ENCODE measurements around the gene DSE. TPM values are rescaled to one million over a fixed set of nuclear protein-coding genes. Genes with fewer than 3 reads are reported as not detected.
"Not testable (repeated sequence)": the region's sequence is repeated elsewhere in the genome, so short reads cannot be mapped to it uniquely, and the experiment has no call there.

The DSE gene
- total RNA-seq, 2 donors from 2014 or later = 5.0 to 9.3 TPM

DNA sequence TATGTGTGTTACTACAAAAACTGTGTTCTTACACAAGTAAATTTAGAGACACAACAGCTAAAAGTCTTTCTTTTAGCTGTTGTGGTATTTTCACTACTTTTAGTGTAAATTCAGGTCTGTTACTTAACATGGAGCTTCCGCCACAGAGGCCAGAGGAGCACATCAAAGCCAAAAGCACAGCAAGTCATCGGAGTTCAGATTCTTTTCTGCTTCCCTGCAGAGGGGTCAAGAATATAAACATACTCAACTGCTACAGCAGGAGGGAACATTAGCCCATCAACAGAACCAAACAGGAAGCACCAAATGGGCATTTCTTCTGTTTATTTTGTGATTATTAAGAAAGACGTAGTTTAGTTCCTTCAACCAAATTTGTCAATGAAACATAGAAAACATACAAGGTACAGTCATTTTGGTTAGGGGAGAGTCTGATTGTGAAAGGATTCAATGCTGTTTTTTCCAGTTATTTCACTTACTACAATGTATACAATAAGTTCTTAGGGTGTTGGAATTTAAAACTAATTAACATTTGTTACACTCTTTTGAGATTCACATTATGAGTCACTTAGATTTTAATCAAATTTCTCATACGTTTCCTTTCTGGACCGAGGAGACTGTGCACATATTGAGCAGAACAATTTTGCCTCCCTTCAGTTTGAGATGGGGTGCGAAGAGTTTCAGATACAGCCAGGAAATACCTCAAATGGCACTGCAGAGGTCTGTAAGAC is 42.8 kb upstream of the DSE start:
- Histone ChIP-seq H3K4me3 (no peak overlapping the region), H3K36me3 (no peaks in the 10 kb centered on the region), H3K4me1 (no peaks in the 10 kb centered on the region), H3K27ac (no peak overlapping the region), H3K27me3 (no peaks in the 10 kb centered on the region), H3K9ac (ENCODE audit: low read depth in 2 of 2, low read length in 2 of 2) (no peak overlapping the region), H3K9me3 (no peaks in the 10 kb centered on the region)
- intact Hi-C loops (cut with DNase I) = no loop called here
- TF ChIP-seq, protein P1, sequence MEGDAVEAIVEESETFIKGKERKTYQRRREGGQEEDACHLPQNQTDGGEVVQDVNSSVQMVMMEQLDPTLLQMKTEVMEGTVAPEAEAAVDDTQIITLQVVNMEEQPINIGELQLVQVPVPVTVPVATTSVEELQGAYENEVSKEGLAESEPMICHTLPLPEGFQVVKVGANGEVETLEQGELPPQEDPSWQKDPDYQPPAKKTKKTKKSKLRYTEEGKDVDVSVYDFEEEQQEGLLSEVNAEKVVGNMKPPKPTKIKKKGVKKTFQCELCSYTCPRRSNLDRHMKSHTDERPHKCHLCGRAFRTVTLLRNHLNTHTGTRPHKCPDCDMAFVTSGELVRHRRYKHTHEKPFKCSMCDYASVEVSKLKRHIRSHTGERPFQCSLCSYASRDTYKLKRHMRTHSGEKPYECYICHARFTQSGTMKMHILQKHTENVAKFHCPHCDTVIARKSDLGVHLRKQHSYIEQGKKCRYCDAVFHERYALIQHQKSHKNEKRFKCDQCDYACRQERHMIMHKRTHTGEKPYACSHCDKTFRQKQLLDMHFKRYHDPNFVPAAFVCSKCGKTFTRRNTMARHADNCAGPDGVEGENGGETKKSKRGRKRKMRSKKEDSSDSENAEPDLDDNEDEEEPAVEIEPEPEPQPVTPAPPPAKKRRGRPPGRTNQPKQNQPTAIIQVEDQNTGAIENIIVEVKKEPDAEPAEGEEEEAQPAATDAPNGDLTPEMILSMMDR (IDR thresholded peaks at IDR 0.05) = no peak
- no peak for DNase-seq

DNA sequence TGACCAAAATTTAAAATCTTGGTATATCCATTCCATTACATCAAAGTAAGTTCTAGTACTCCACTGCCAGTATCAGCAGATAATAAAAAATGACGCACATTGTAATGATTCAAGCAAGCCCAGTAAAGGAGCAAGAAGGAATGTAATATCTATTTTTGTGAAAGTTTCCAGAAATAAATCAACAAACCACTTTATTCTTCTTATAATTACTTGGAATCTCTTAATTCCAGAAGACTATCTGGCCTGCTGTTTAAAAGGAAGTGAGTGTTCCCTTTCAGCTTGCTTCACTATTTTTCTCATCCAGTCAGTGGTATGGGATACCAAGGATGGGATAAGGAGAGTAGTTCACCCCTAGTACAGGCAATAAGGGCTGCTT is 42.2 kb upstream of the DSE start:
- Histone ChIP-seq H3K9ac (ENCODE audit: low read depth in 2 of 2, low read length in 2 of 2) (no peak overlapping the region), H3K27ac (no peak overlapping the region), H3K4me1 (no peaks in the 10 kb centered on the region), H3K9me3 (no peaks in the 10 kb centered on the region), H3K36me3 (no peaks in the 10 kb centered on the region), H3K27me3 (no peaks in the 10 kb centered on the region), H3K4me3 (no peak overlapping the region)
- DNase-seq = no peak
- intact Hi-C loops (cut with DNase I) = no loop called here
- TF ChIP-seq, protein P1 (IDR thresholded peaks at IDR 0.05) = no peak

DNA sequence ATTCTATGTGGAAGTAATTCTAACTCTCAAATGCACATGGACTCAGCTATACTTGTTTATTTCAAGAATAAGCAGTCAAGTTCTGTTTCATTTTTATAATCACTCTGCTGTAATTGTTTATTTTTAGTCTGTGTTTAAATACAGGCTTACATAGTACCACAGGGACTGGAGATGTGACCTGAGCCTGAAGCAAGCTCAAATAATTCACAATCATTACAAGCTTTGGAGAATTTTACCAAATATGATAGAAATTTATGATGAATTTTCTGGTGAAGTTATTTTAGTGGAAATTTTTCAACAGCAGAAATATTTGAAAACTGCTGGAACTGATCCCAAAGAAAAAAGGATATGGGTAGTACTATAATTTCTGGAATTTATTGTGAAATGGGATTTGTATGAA is 41.6 kb upstream of the DSE start:
- intact Hi-C loops (cut with DNase I) = no loop called here
- H3K4me3 ChIP-seq = no peak overlapping the region
- no peak overlapping the region for H3K27ac ChIP-seq
- no peaks in the 10 kb centered on the region for H3K36me3 ChIP-seq
- no peaks in the 10 kb centered on the region for H3K4me1 ChIP-seq
- TF ChIP-seq, protein P1 (IDR thresholded peaks at IDR 0.05) = no peak
- H3K27me3 ChIP-seq = no peaks in the 10 kb centered on the region
- H3K9me3 ChIP-seq = no peaks in the 10 kb centered on the region
- DNase-seq = no peak
- H3K9ac ChIP-seq (ENCODE audit: low read depth in 2 of 2, low read length in 2 of 2) = no peak overlapping the region

DNA sequence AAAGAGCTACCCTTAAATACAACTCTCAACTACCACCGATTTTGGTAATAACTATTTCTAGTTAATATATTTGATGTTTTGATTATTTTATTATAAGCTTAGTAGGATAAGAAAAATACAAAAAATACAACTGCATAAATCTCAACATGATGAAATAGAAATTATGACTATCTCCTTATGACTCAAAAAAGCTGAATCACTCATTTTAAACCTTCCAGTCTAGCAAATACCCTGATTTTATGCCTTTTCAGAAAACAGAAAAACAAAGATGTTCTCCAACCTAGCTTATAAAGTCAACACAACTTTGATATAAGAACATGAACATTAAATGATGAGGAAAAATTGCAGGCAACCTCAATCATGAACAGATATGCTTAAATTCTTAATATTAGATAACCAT is 40.2 kb upstream of the DSE start:
- H3K4me3 ChIP-seq = no peak overlapping the region
- H3K4me1 ChIP-seq = no peaks in the 10 kb centered on the region
- TF ChIP-seq, protein P1 (IDR thresholded peaks at IDR 0.05) = no peak
- H3K36me3 ChIP-seq = no peaks in the 10 kb centered on the region
- H3K9me3 ChIP-seq = no peaks in the 10 kb centered on the region
- DNase-seq = no peak
- no peak overlapping the region for H3K27ac ChIP-seq
- H3K27me3 ChIP-seq = no peaks in the 10 kb centered on the region
- no peak overlapping the region for H3K9ac ChIP-seq (ENCODE audit: low read depth in 2 of 2, low read length in 2 of 2)
- intact Hi-C loops (cut with DNase I) = no loop called here

DNA sequence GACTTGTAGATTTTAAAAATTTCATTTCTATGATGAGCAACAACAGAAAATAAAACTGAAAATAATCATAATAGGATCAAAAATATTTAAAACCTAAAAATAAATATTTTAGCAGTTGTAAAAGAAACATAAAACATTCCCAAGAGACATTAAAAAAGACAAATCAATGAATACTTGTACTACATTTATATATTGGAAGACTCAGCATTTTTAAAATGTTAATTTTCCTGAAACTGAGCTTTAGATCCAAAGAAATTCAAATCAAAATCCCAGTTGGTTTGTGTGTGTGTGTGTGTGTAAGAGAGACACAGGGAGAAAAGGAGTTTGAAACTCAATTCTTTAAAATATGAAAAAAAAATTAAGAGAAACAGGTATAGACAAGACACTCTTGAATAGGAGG is 38.7 kb upstream of the DSE start:
- Histone ChIP-seq H3K36me3 (no peaks in the 10 kb centered on the region), H3K4me1 (no peaks in the 10 kb centered on the region), H3K9me3 (no peaks in the 10 kb centered on the region), H3K27ac (no peak overlapping the region), H3K9ac (ENCODE audit: low read depth in 2 of 2, low read length in 2 of 2) (no peak overlapping the region), H3K4me3 (no peak overlapping the region), H3K27me3 (no peaks in the 10 kb centered on the region)
- TF ChIP-seq, protein P1 (IDR thresholded peaks at IDR 0.05) = no peak
- intact Hi-C loops (cut with DNase I) = no loop called here
- no peak for DNase-seq

DNA sequence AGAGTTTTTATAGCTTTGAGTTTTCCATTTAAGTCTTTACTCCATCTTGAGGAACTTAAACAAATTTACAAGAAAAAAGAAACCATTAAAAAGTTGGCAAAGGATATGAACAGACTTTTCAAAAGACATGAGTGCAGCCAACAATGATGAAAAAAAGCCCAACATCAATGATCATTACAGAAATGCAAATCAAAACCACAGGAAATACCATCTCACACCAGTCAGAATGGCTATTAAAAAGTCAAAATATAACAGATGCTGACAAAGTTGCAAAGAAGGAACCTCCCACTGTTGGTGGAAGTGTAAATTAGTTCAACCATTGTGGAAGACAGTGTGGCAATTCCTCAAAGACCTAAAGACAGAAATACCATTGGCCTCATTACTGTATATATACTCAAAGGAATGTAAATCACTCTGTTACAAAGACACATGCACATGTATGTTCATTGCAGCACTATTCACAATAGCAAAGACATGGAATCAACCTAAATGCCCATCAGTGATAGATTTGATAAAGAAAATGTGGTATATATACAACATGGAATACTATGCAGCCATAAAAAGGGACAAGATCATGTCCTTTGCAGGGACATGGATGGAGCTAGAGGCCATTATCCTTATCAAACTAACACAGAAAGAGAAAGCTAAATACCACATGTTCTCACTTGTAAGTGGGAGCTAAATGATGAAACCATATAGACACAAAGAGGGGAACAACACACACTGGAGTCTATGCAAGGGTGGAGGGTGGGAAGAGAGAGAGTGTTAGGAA is 35.9 kb upstream of the DSE start:
- H3K36me3 ChIP-seq; H3K4me3 ChIP-seq; intact Hi-C loops (cut with DNase I); H3K9me3 ChIP-seq; H3K9ac ChIP-seq (ENCODE audit: low read depth in 2 of 2, low read length in 2 of 2); H3K27ac ChIP-seq; H3K27me3 ChIP-seq; H3K4me1 ChIP-seq; DNase-seq: not testable (repeated sequence)
